Activated CD4-positive, alpha-beta T cell treated with anti-CD3 and anti-CD28 coated beads, Interleukin-2, amount 10 ng/mL, durations not matched to agents 24 days and 14 days (primary cell): Measurements from ENCODE around the gene ZDHHC14. TPM values are rescaled to one million over a fixed set of nuclear protein-coding genes. Genes with fewer than 3 reads are reported as not detected.
"Not testable (repeated sequence)": the region's sequence is repeated elsewhere in the genome, so short reads cannot be mapped to it uniquely, and the experiment has no call there.

Experiments used
- DNase-seq: peaks from one replicate; pipeline ENCODE4 v3.0.0; 2022
- H3K27ac Mint-ChIP-seq: one replicate; pipeline ENCODE4 v1.8.0; 2022; ENCODE audit warnings: mild to moderate bottlenecking, mixed read lengths
- H3K27me3 Mint-ChIP-seq: one replicate; pipeline ENCODE4 v1.8.0; 2022; ENCODE audit warnings: mixed read lengths
- H3K36me3 Mint-ChIP-seq: one replicate; pipeline ENCODE4 v1.8.0; 2022; ENCODE audit warnings: low read depth, mild to moderate bottlenecking, mixed read lengths
- H3K4me1 Mint-ChIP-seq: one replicate; pipeline ENCODE4 v1.8.0; 2021; ENCODE audit warnings: mixed read lengths
- H3K4me3 Mint-ChIP-seq: one replicate; pipeline ENCODE4 v1.8.0; 2022; ENCODE audit warnings: mild to moderate bottlenecking, moderate library complexity, mixed read lengths
- H3K9me3 Mint-ChIP-seq: one replicate; pipeline ENCODE4 v1.8.0; 2021; ENCODE audit warnings: mixed read lengths
- intact Hi-C: fragments of 100-400 bp; cut with micrococcal nuclease; formaldehyde crosslinking; loops from one replicate; pipeline ENCODE4 v1.15.1; 2023
- total RNA-seq: library from RNA; stranded (reverse); gene quantifications from 2 replicates; pipeline ENCODE4 v1.2.3, GENCODE V29; 2022

The ZDHHC14 gene
- total RNA-seq, 1 donor from 2014 or later, result 14.1 TPM

DNA sequence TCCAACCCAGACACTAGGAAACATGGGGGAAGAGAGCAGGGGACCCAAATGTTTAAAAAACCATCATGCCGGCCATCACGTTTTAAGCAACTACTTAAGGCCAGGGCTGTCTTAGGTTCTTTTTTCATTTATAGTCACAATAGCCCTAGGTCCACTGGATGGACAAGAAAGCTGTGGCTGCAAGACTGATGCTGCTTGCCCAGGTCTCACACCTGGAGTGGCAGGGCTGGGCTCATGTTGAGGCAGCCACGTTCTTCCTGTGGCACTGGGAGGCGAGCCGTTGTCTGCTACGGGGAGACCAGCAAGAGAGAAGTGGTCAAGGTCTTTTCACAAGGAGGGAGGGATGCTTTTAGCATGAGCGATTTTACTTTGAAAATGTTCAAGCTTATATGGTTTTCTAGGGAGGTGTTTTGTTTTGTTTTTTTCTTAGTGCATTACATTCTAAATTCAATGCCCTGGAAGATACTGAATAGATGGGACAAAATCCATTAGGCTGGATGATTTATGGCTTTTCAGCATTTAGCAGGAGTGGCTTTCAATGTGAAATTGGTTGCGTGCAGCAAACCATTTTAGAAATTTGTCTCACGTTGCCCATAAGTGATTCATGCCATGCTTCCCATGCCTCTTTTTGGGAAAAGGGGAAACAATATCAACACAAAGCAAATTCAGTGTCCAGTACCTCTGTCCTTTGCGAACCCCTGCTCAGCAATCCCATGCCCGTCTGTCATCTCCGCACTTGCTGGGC is 335.4 kb downstream of the ZDHHC14 start:
- H3K4me1 Mint-ChIP-seq, result no peaks in the 10 kb centered on the region
- DNase-seq, result no peak
- intact Hi-C loops, result no loop called here
- no peak overlapping the region for H3K4me3 Mint-ChIP-seq
- no peaks in the 10 kb centered on the region for H3K9me3 Mint-ChIP-seq
- peaks cover 25% of the 10 kb centered on the region for H3K27me3 Mint-ChIP-seq
- H3K36me3 Mint-ChIP-seq, result no peaks in the 10 kb centered on the region
- H3K27ac Mint-ChIP-seq, result no peak overlapping the region

DNA sequence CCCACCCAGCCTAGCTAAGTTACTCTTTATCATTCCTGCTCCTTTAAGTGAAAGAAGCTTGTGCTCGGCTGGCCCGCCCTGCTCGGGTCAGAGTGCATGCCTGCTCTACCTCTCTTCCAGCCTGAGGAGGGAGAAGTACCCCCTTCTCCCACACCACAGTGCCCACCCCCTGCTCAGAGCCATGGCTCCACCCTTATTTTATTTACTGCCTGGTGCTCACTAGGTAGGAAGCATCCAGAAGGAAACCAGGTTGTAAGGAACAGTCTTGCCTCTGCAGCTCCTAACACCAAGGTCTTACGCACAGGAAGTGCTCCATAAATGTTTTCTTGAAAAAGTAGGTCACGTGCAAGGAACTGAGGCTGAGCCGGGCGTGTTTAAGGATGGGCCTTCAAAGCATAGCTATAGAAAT is 336.4 kb downstream of the ZDHHC14 start:
- H3K9me3 Mint-ChIP-seq, result no peaks in the 10 kb centered on the region
- H3K4me3 Mint-ChIP-seq, result no peak overlapping the region
- no peaks in the 10 kb centered on the region for H3K36me3 Mint-ChIP-seq

DNA sequence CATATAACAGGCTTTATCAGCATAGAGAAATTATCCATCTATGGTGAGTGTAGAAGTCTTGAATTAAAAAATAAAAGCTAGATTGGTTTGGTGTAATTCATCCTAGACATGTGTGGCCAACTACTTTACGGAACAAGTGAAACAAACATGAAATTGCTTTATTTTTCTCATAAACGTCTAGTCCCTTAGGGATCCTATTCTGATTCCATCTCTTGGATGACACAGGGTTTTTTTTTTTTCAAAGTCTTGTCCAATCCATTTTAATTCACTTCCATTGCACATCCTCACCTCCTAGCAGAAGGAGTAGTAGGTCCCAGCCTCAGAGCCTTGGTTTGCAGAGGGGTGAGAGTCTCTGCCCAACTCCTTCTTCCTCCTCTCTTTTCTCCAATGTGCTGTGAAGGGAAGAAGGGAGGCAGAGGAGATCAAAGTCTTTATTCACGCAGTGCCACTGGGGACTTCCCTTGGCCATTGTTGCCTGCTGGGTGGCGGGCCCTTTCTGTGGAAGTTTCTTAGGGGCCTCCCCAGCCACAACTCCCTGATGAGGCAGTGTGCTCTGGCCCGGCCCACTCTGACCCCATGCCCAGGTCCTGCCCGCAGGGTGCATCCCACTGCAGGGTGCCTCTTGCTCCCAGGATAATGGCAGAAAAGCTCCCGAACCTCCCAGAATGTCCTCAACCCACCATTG is 337.7 kb downstream of the ZDHHC14 start:
- peaks cover 27% of the 10 kb centered on the region for H3K27me3 Mint-ChIP-seq
- H3K4me3 Mint-ChIP-seq, result no peak overlapping the region

More for the DNA sequence above, 336.4 kb downstream of the ZDHHC14 start:
- no peaks in the 10 kb centered on the region for H3K4me1 Mint-ChIP-seq
- intact Hi-C loops, result no loop called here
- H3K27me3 Mint-ChIP-seq, result peaks cover 25% of the 10 kb centered on the region
- H3K27ac Mint-ChIP-seq, result no peak overlapping the region
- no peak for DNase-seq

DNA sequence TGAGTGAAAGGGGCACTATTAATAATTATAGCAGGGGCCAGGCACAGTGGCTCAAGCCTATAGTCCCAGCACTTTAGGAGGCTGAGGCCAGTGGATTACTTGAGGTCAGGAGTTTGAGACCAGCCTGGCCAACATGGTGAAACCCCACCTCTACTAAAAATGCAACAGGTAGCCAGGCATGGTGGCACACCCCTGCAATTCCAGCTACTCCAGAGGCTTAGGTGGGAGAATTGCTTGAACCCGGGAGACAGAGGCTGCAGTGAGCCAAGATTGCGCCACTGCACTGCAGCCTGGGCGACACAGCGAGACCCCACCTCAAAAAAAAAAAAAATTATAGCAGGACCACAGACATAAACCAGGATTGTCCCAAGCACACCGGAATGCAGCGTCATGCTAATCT is 340.0 kb downstream of the ZDHHC14 start:
- H3K4me1 Mint-ChIP-seq, H3K4me3 Mint-ChIP-seq, DNase-seq, H3K27ac Mint-ChIP-seq, H3K36me3 Mint-ChIP-seq, intact Hi-C loops: not testable (repeated sequence)
- peaks cover 17% of the 10 kb centered on the region for H3K9me3 Mint-ChIP-seq
- H3K27me3 Mint-ChIP-seq, result peaks cover 36% of the 10 kb centered on the region

More for the DNA sequence above, 337.7 kb downstream of the ZDHHC14 start:
- Mint-ChIP-seq H3K36me3 (no peaks in the 10 kb centered on the region), H3K9me3 (no peaks in the 10 kb centered on the region), H3K27ac (no peak overlapping the region), H3K4me1 (no peaks in the 10 kb centered on the region)
- intact Hi-C loops, result no loop called here
- no peak for DNase-seq

DNA sequence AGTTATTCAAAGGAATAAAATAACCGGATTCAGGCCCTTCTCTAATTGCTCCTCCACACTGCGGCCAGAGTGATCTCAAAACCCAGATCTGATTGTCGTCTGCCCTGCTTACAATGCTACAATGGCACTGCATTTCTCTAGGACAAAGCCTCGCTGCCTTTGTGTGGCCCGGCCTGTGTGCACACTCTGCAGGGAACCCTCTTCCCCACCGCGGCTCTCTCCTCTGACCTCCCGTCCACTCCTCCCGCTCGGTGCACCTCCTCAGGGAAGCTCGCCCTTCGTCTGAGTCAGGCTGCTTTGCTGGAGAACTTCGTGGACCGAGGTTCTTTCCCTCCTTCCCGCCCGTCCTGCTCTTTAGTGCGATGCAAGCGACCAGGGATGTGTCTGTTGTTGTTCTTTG is 340.4 kb downstream of the ZDHHC14 start:
- peaks cover 33% of the 10 kb centered on the region for H3K27me3 Mint-ChIP-seq
- DNase-seq, result no peak
- peaks cover 6% of the 10 kb centered on the region for H3K4me1 Mint-ChIP-seq
- H3K36me3 Mint-ChIP-seq, result peaks cover 2% of the 10 kb centered on the region
- H3K9me3 Mint-ChIP-seq, result peaks cover 20% of the 10 kb centered on the region
- intact Hi-C loops, result no loop called here
- no peak overlapping the region for H3K27ac Mint-ChIP-seq
- no peak overlapping the region for H3K4me3 Mint-ChIP-seq

DNA sequence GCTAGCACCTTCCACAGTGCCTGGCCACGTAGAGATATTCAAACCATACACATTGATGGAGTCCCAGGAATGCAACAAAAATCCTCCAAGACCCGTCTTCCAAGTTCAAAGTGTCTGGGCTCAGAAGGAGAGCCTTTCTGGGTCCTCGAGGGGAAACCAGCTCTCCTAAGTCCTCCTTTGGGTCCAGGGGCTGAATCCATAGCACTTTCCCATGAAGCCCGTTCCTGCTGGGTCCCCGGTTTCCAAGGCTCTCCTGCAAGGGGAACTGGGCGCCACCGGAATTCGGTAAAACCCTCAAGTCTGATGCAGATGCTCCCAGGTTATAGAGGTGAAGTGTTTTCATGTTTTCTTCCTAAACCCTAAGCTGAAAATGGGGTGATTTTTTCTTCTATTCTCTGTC is 340.8 kb downstream of the ZDHHC14 start:
- H3K4me1 Mint-ChIP-seq, result peaks cover 6% of the 10 kb centered on the region
- H3K36me3 Mint-ChIP-seq, result peaks cover 2% of the 10 kb centered on the region
- H3K4me3 Mint-ChIP-seq, result no peak overlapping the region
- H3K27ac Mint-ChIP-seq, result no peak overlapping the region
- peaks cover 31% of the 10 kb centered on the region for H3K27me3 Mint-ChIP-seq
- intact Hi-C loops, result no loop called here
- H3K9me3 Mint-ChIP-seq, result peaks cover 20% of the 10 kb centered on the region
- DNase-seq, result no peak

DNA sequence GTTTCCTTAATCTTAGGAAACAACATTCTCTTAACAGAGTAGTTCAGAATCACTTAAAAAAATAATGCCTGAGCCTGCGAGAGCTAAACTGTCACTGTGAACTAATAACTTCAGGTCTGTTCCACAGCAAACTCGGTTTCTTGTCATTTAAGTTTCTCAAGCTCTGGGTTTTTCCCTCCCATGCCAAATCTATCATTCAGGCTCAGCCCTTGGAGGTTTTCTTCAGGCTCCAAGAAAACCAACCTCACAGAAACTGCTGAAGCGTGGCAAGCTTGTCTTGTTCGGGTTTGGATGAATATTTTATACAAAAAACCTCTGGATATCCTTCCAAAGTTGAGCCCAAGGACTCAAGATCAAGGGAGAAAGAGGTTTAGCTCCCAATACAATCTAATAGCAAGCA is 342.4 kb downstream of the ZDHHC14 start:
- no peak overlapping the region for H3K4me3 Mint-ChIP-seq
- peaks cover 20% of the 10 kb centered on the region for H3K9me3 Mint-ChIP-seq
- H3K27me3 Mint-ChIP-seq, result peaks cover 29% of the 10 kb centered on the region
- peaks cover 6% of the 10 kb centered on the region for H3K4me1 Mint-ChIP-seq
- no peak overlapping the region for H3K27ac Mint-ChIP-seq
- intact Hi-C loops, result no loop called here
- H3K36me3 Mint-ChIP-seq, result peaks cover 2% of the 10 kb centered on the region
- DNase-seq, result no peak

DNA sequence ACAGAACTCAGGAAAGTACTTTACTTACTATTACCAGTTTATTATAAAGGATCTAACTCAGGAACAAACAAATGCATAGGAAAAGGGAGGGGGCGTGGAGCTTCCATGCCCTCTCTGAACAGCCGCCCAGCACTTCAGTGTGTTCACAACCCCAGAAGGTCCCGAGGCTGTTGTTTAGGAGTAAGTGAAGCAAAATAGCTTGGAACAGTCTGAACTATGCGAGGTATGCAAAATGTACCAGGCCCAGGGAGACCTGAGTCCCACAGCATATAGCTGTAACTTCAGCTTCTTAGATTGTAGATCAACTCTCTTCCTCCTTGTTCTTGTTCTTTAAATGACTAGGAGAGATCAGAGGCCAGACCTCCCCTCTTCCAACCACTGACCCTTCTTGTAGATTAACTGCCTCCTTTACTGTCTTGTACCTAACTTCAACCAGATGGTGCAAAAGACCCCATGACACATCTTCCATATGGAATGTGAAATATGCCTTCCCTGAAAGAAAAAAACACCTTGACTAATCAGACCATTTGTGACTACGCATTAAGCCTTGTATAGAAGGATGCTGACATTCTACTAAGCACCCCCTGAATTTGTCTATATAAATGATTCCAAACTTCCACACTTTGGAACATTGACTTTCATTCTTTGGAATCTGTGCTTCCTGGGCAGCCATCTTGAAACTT is 343.3 kb downstream of the ZDHHC14 start:
- no peak overlapping the region for H3K4me3 Mint-ChIP-seq
- no peak overlapping the region for H3K27ac Mint-ChIP-seq
- peaks cover 2% of the 10 kb centered on the region for H3K36me3 Mint-ChIP-seq
- H3K9me3 Mint-ChIP-seq, result peaks cover 20% of the 10 kb centered on the region
- H3K27me3 Mint-ChIP-seq, result peaks cover 25% of the 10 kb centered on the region
- intact Hi-C loops, result no loop called here
- no peak for DNase-seq
- H3K4me1 Mint-ChIP-seq, result peaks cover 6% of the 10 kb centered on the region

DNA sequence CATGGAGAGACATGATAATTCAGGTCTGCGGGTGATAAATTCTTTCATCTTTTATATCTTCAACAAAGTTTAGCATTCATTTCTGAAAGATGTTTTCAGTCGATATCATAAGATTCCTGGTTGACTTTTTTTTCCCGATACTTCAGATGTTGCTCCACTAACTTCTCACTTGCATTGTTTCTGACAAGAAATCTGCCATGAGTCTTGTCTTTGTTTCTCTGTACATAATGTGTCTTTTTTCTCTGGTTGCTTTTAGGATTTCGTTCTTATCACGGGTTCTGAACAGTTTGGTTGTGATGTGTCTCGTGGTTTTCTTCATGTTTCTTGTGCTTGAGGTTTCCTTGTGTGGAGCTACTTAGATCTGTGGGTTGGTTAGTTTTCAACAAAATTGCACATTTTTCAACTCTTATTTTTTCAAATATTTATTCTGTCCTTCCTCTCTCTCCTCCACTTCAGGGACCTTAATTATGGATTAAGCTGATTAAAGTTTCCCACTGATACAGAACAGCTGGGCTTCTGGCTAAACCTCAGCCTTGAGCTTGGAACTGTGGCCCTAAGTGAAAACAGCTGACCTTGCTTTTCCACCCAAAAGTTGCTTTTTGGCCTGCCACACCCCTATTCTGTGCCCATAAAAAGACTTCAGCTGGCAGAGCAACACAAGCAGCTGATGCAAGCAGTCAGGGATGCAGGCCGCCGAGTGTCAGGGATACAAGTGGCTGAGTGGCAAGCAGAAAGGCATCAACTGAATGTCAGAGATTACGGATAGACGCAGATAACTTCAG is 344.2 kb downstream of the ZDHHC14 start:
- Mint-ChIP-seq H3K36me3 (peaks cover 2% of the 10 kb centered on the region), H3K27me3 (peaks cover 25% of the 10 kb centered on the region), H3K27ac (peak overlapping the region; percentile 51), H3K4me1 (peaks cover 6% of the 10 kb centered on the region), H3K4me3 (no peak overlapping the region), H3K9me3 (peaks cover 20% of the 10 kb centered on the region)
- no peak for DNase-seq
- intact Hi-C loops, result no loop called here

DNA sequence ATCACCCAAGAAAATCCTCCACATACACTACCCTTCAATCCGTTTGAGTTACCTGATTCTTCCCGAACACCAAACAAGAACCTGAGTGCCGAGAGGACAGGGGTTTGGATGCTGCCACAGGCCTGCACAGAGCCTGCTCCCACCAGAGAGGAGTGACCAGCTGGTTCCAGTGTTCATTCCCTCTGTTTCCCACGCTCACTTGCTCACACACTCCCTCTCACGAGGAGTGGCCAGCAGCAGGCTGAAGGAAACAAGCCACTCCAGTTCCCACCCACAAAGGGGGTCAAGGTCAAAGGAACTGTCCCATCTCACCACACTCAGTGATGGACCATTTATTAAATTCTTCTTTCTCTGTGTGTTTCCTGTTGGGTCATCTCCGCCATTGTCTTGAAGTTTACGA is 344.8 kb downstream of the ZDHHC14 start:
- no peak overlapping the region for H3K4me3 Mint-ChIP-seq
- DNase-seq, result no peak
- peaks cover 20% of the 10 kb centered on the region for H3K9me3 Mint-ChIP-seq
- peaks cover 6% of the 10 kb centered on the region for H3K4me1 Mint-ChIP-seq
- no peak overlapping the region for H3K27ac Mint-ChIP-seq
- peaks cover 23% of the 10 kb centered on the region for H3K27me3 Mint-ChIP-seq
- H3K36me3 Mint-ChIP-seq, result peaks cover 2% of the 10 kb centered on the region
- intact Hi-C loops, result no loop called here

DNA sequence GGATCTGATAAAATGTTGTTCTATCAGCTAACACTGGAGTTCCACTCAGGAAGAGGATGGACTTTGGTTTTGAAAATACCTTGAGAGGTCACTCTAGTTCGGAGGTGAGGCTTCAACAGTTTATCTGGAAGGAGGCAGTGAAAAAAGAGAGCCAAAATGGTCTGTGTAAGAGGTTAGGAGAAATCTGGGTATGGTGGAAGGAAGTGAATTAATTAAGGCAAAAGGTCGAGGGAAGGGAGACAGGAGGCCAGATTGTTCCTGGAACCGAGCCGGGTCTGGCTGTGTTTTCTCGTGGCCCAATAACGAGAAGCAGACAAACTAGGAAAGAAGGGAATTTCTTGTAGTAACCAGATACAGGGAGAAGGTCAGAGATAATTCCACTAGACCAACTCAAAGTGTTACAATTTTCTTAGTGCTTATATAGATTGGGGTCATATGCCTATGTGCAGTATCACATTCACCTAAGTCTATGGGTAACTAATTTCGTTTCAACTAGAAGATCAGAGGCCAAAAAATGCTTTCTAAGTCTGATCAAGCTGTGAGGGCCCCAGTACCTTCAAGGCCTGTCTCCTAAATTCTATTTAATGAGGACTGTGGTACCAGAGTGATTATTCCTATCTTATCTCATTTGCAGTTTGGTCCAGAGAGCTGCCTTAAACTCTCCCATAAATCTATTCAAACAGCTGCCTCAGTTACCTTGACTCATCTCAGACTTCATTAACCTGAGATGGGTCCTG is 346.1 kb downstream of the ZDHHC14 start:
- H3K27me3 Mint-ChIP-seq, result peaks cover 27% of the 10 kb centered on the region
- peaks cover 6% of the 10 kb centered on the region for H3K4me1 Mint-ChIP-seq
- DNase-seq, result no peak
- no peak overlapping the region for H3K27ac Mint-ChIP-seq
- H3K4me3 Mint-ChIP-seq, result no peak overlapping the region
- intact Hi-C loops, result no loop called here
- peaks cover 20% of the 10 kb centered on the region for H3K9me3 Mint-ChIP-seq
- H3K36me3 Mint-ChIP-seq, result peaks cover 2% of the 10 kb centered on the region
